Testis (tissue), 2 donors: ENCODE measurements around the gene PPP2R2D.

ENCODE experiments used
- CTCF ChIP-seq, 3 experiments: fragments of 450-650 bp in 2 of 3; fragments of 200-600 bp in 1 of 3; sonication (generic) in 1 of 3; IDR thresholded peaks; one replicate each; pipeline ENCODE4 v1.5.1; 2016 to 2019; ENCODE audit warnings: antibody characterized with exemption in 3 of 3, mild to moderate bottlenecking in 2 of 3, moderate library complexity in 1 of 3
- POLR2A ChIP-seq: fragments of 450-650 bp; IDR thresholded peaks from one replicate; pipeline ENCODE4 v1.6.1; 2017; ENCODE audit warnings: antibody characterized with exemption, mild to moderate bottlenecking, moderate library complexity

GRCh38 chr10:131890276-131891195 lies 10.3 kb upstream of the PPP2R2D start:
- TF ChIP-seq CTCF (IDR thresholded peaks at IDR 0.05) (no peak), POLR2A (no peak)
